Tibial nerve (tissue), 4 donors: ENCODE results near the gene SPAG9. TPM values are rescaled to one million over a fixed set of nuclear protein-coding genes. Genes with fewer than 3 reads are reported as not detected.

Experiments
- DNase-seq, 2 donors: peaks; one replicate each; pipeline ENCODE4 v3.0.0-alpha.2; 2019; ENCODE audit warnings: low spot score in 2 of 2
- H3K27ac ChIP-seq, 4 donors: fragments of 200-600 bp; sonication (generic) in 3 of 4; one replicate each; pipeline ENCODE4 v1.5.1; 2017 to 2019; ENCODE audit warnings: mild to moderate bottlenecking in 1 of 4
- H3K27me3 ChIP-seq, 2 donors: fragments of 200-600 bp; sonication (generic) in 1 of 2; one replicate each; pipeline versions ENCODE4 v1.5.1 to v1.6.0; 2017 to 2019
- H3K36me3 ChIP-seq, 3 donors: fragments of 200-600 bp; sonication (generic); one replicate each; pipeline ENCODE4 v1.5.1; 2018 to 2019
- H3K4me1 ChIP-seq, 4 donors: fragments of 200-600 bp; sonication (generic) in 3 of 4; one replicate each; pipeline ENCODE4 v1.5.1; 2017 to 2019
- H3K4me3 ChIP-seq, 4 donors: fragments of 200-600 bp; sonication (generic) in 3 of 4; one replicate each; pipeline ENCODE4 v1.5.1; 2017 to 2019; ENCODE audit warnings: mild to moderate bottlenecking in 1 of 4, moderate library complexity in 1 of 4
- H3K9me3 ChIP-seq, 4 donors: fragments of 200-600 bp; sonication (generic) in 3 of 4; one replicate each; pipeline ENCODE4 v1.5.1; 2017 to 2019
- CTCF ChIP-seq, 5 experiments: fragments of 200-600 bp in 3 of 5; fragments of 450-650 bp in 2 of 5; sonication (generic) in 3 of 5; IDR thresholded peaks; one replicate each; pipeline ENCODE4 v1.5.1; 2016 to 2019; ENCODE audit warnings: antibody characterized with exemption in 5 of 5, mild to moderate bottlenecking in 3 of 5, moderate library complexity in 2 of 5
- EP300 ChIP-seq, 2 donors: sonication (generic); formaldehyde crosslinking; IDR thresholded peaks; one replicate each; pipeline ENCODE4 v1.6.1; 2017; ENCODE audit warnings: antibody characterized with exemption in 2 of 2, mild to moderate bottlenecking in 1 of 2
- POLR2A ChIP-seq, 2 donors: fragments of 450-650 bp; IDR thresholded peaks; one replicate each; pipeline ENCODE4 v1.6.1; 2017; ENCODE audit warnings: antibody characterized with exemption in 2 of 2, mild to moderate bottlenecking in 2 of 2, moderate library complexity in 2 of 2
- WGBS, 2 donors: methylation state at CpG; one replicate each; pipeline ENCODE4 v1.1.5; 2018; 5-methylcytosine and 5-hydroxymethylcytosine counted together
- total RNA-seq, 4 donors: library from RNA; depleted of rRNA; stranded (reverse); fragments of >200 nt; gene quantifications; one replicate each; pipeline ENCODE4 v1.1.0, GENCODE V29; 2016

Gene SPAG9
- total RNA-seq, 4 donors from 2014 or later = 145 to 199 (median 165) TPM

DNA sequence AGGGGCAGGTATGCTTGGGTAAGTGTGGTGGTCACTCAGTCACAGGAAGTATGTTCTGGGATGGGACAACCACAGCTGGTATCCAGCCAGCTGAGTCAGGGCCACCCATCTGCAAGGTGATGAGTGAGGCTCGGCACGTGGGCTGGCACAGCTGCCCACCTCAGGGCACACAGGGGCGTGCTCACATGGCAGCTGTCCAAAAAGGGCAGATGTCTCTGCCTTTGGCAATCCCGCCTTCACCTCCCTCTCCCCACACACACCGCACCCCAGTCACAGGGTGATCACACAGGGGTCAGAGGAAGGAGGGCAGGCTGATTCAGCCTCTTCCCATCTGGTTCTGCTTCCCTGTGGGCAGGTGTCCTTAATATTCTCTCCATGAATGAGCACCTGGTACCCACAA, 168.7 kb downstream of the SPAG9 start:
- H3K4me1 ChIP-seq = peaks cover 0 to 87% (median 48%) of the 10 kb centered on the region in 4 donors
- H3K4me3 ChIP-seq = no peak overlapping the region
- DNase-seq = no peak
- WGBS, 2 donors = 69 to 78% methylated on average over 2 to 5 of the region's 5 CpGs
- TF ChIP-seq POLR2A (IDR thresholded peaks at IDR 0.05) = no peak
- no peak for TF ChIP-seq EP300 (IDR thresholded peaks at IDR 0.05)
- no peak for TF ChIP-seq CTCF (IDR thresholded peaks at IDR 0.05)
- no peaks in the 10 kb centered on the region for H3K36me3 ChIP-seq
- no peaks in the 10 kb centered on the region for H3K27me3 ChIP-seq
- H3K27ac ChIP-seq = peak overlapping the region in 2 of 4 donors; percentile 42 to 53
- no peaks in the 10 kb centered on the region for H3K9me3 ChIP-seq

GRCh38 chr17:50949989-50950877, 170.4 kb downstream of the SPAG9 start:
- 6 to 7% methylated on average over 23 of the region's 26 CpGs for WGBS, 2 donors
- Histone ChIP-seq H3K9me3 (no peaks in the 10 kb centered on the region), H3K27me3 (no peaks in the 10 kb centered on the region), H3K4me3 (no peak overlapping the region), H3K36me3 (no peaks in the 10 kb centered on the region), H3K4me1 (peaks cover 0 to 70% (median 33%) of the 10 kb centered on the region in 4 donors), H3K27ac (peak overlapping the region; percentile 86 to 93 (median 88))
- DNase-seq = peak; percentile 59 to 72
- peak in 1 of 2 donors; percentile 29 for TF ChIP-seq POLR2A (IDR thresholded peaks at IDR 0.05)
- peak; percentile 63 to 95 (median 82) for TF ChIP-seq CTCF (IDR thresholded peaks at IDR 0.05)
- peak; percentile 78 to 84 for TF ChIP-seq EP300 (IDR thresholded peaks at IDR 0.05)

DNA sequence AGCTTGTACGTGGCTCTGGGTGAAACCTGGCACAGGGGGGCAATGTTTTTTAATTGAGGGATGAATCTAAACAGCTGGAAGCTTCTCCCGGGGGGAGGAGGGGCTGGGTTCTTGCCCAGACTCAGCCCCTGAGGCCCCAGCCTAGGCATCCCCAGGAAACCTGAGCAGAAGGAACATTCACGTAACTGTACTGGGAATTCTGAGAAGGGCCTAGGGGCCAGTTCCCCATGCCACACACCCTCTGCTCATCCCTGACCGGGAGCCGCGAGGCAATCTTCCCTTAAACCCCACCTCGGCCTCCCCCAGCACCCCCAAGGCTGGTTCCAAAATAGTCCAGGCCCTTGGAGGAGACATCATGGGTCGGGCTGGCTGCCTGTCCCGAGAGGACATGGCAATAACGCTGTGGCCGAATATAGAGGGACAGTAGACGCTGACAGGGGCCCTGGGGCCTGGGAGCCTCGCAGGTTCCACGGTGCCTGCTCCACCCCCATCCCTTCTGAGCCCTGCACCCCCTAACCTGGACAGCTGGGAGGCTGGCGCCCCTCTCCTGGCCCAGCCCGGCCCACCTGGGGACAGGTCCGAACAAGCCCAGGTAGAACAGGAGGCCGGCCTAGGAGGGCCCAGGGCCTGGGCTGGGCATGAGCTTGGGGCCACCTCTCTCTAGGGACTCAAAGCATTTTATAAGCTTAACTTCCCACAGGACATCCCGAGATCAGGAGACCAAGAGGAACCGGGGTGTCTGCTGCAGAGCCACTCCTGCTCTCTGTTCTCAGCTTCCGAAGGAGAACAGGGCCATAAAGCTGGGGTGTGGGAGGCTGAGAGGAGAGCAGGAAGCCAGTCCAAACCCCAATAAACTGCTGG, 171.3 kb downstream of the SPAG9 start:
- H3K36me3 ChIP-seq = no peaks in the 10 kb centered on the region
- peak overlapping the region; percentile 86 to 93 (median 88) for H3K27ac ChIP-seq
- 67 to 78% methylated on average over 20 to 21 of the region's 21 CpGs for WGBS, 2 donors
- peak in 1 of 2 donors; percentile 12 for DNase-seq
- peaks cover 0 to 70% (median 33%) of the 10 kb centered on the region in 4 donors for H3K4me1 ChIP-seq
- no peaks in the 10 kb centered on the region for H3K27me3 ChIP-seq
- no peaks in the 10 kb centered on the region for H3K9me3 ChIP-seq
- no peak overlapping the region for H3K4me3 ChIP-seq
- TF ChIP-seq EP300 (IDR thresholded peaks at IDR 0.05) = no peak
- TF ChIP-seq POLR2A (IDR thresholded peaks at IDR 0.05) = no peak
- TF ChIP-seq CTCF (IDR thresholded peaks at IDR 0.05) = no peak

GRCh38 chr17:50948711-50949110, 172.0 kb downstream of the SPAG9 start:
- peak overlapping the region; percentile 86 to 93 (median 88) for H3K27ac ChIP-seq
- H3K9me3 ChIP-seq = no peaks in the 10 kb centered on the region
- peak in 1 of 2 donors; percentile 6 for DNase-seq
- 93% methylated on average over 13 of the region's 13 CpGs for WGBS, 2 donors
- H3K4me3 ChIP-seq = no peak overlapping the region
- peaks cover 0 to 70% (median 38%) of the 10 kb centered on the region in 4 donors for H3K4me1 ChIP-seq
- H3K36me3 ChIP-seq = no peaks in the 10 kb centered on the region
- H3K27me3 ChIP-seq = no peaks in the 10 kb centered on the region
- no peak for TF ChIP-seq EP300 (IDR thresholded peaks at IDR 0.05)
- no peak for TF ChIP-seq CTCF (IDR thresholded peaks at IDR 0.05)
- no peak for TF ChIP-seq POLR2A (IDR thresholded peaks at IDR 0.05)
